SKM-1 treated with dmso at 0.1 percent for 144 hours (cell line): ENCODE measurements around the gene GYS1.
"Not testable (repeated sequence)": the region's sequence is repeated elsewhere in the genome, so short reads cannot be mapped to it uniquely, and the experiment has no call there.

ENCODE experiments used
- DNase-seq: peaks from one replicate; lab custom pipeline; 2025; ENCODE audit not compliant: unreplicated experiment; lab: John Stamatoyannopoulos, UW

Gene GYS1

DNA sequence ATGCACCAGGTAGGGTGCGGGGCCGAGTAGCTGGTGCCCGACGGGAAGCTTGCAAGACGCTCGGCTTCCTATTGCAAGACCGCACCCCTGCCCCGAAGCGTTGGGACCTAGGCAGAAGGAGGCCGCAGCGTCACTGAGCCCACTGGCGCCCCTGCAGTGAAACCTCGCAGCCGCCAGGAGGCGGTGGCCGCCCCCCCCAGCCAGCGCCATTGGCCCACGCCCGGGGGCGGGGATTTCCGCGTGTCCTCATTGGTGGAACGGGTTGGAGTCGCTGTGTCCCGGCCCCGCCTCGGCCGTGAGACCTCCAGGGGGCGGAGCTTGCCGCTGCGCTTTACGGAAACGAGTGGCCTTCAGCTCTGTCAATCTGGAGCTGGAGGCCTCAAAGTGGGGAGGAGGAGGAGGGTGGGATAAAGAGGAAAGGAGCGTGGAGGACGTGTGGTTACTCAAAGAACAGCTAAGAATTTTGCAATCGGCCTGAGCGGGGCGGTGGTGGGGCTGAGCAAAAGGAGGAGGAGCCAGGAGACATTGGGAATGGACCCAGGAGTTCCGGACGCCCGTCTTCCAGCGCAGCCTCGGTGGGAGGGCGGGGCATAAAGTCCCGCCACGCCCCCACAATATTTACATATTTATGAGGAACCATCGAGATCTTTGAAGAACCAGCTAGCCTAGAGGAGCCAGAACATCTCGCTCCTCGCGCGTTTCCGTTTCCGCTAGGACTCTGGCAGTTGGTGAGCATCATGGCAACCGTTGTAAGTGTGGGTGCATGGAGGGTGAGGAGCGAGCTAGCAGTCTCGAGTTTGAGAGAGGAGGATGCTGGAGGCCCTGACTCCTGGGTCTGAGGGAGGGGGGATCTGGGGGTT lies at the start of gene GYS1, which contains the start of gene RUVBL2:
GYS1 (minus strand) TSS at position 135 of the 860 bp plus-strand sequence. CDS start 197 bp downstream, outside the sequence.
RUVBL2 (plus strand) TSS at position 713 of the 860 bp plus-strand sequence; CDS start at position 738, 25 bp downstream.
- peak; percentile 95 for DNase-seq

DNA sequence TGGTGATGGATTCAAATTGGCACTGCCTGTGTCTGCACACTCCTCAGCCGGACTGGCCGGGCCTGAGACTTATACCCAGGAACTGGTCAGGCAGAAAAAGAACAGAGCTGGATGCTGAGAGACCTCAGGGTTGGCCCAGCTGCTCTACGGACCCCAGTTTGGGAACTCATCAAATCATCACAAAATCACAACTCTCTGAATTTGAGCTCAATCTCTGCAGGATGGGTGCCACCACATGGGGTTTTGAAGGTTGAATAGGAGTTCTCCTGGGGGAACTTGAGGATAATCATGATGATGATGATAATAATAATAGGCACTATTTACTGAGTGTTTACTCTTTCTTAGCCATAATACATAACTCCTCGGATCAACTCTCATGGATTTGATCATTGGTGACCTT lies 49.6 kb upstream of the GYS1 start:
- not testable (repeated sequence) for DNase-seq

DNA sequence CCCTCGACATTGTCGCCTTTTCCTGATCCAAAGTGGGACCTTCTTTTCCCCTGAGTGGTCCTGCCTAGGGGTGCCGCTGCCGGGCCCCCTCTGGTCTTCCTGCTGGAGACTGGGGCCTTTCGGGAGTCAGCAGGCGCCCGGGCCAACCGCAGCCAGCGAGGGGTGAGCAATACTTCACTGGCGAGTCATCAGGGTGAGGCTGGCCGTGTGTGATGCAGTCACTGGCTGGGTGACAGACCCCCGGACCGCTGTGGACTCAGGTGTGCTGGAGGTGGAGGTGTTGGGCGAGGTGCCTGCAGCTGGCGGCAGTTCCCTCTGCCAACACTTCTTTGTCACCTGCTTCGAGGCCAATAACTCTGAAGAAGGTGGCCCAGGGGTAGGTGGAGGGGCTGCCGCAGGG lies 49.1 kb upstream of the GYS1 start:
- no peak for DNase-seq

DNA sequence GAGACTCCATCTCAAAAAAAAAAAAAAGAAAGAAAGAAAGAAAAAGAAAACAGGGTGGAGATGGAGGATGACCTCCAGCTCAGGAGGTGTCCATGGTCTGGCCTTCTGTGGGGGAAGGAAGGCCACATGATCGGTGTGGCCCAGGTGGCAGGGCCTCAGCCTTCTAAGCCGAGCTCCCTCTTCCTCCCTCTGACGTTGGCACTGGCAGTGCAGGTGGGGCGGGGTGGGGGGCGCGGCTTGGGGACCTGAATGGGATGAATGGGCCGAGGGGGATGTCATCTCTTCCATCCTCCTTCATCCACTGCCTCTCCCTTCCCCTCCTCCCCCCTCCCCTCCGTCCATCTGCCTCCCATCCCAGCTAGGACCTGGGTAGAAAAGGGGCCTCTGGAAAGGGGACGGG lies 46.6 kb upstream of the GYS1 start:
- DNase-seq = not testable (repeated sequence)

DNA sequence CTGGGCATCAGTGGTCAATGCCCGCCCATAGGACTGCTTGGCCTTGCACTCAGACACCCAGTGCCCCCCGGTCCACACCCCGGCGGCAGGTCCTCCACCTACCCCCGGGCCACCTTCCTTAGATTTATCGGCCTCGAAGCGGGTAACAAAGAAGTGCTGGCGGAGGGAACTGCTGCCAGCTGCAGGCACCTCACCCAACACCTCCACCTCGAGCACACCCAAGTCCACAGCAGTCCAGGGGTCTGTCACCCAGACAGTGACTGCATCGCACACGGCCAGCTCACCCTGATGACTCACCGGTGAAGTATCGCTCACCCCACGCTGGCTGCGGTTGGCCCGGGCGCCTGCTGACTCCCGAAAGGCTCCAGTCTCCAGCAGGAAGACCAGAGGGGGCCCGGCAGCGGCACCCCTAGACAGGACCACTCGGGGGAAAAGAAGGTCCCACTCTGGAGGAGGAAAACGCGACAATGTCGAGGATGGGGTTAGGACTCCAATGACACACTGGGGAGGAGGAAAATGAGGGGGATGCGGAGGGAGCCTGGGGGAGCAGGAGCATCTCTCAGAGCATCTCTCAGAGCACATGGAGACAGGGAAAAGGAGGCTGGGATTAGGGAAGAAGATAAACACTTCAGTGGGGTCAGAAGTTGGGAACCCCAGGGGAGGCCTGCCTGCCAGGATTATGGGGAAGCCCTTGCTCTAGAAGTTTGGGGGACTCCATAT lies 45.6 kb upstream of the GYS1 start:
- not testable (repeated sequence) for DNase-seq

DNA sequence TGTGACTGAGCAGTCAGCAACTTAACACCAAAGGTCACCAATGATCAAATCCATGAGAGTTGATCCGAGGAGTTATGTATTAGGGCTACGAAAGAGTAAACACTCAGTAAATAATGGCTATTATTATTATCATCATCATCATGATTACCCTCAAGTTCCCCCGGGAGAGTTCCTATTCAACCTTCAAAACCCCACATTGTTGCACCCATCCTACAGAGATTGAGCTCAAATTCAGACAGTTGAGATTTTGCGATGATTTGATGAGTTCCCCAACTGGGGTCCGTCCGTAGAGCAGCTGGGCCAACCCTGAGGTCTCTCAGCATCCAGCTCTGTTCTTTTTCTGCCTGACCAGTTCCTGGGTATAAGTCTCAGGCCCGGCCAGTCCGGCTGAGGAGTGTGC lies 45.0 kb upstream of the GYS1 start:
- DNase-seq = not testable (repeated sequence)

DNA sequence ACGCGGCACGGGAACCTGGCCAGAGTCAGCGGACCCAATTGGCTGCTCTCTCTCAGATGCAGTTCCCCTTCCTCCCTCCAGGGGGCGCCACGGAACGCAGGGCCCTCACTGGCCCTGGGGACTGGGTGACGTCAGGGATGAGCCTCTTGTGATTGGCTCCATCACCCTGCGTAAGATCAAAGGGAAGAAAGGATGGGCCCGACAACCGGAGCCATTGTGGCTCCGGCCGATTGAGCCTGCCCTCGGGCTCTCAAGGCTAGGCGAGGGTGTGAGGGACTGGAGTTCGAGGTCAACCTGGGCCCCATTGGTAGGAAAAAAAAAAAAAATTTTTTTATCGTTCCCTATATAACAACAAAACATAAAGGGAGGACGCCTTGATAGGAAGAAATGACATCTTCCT lies 43.7 kb upstream of the GYS1 start, which contains the start of gene CGB1:
CGB1 (minus strand) TSS at position 81 of the 400 bp plus-strand sequence. CDS start 184 bp downstream, outside the sequence.
- not testable (repeated sequence) for DNase-seq

DNA sequence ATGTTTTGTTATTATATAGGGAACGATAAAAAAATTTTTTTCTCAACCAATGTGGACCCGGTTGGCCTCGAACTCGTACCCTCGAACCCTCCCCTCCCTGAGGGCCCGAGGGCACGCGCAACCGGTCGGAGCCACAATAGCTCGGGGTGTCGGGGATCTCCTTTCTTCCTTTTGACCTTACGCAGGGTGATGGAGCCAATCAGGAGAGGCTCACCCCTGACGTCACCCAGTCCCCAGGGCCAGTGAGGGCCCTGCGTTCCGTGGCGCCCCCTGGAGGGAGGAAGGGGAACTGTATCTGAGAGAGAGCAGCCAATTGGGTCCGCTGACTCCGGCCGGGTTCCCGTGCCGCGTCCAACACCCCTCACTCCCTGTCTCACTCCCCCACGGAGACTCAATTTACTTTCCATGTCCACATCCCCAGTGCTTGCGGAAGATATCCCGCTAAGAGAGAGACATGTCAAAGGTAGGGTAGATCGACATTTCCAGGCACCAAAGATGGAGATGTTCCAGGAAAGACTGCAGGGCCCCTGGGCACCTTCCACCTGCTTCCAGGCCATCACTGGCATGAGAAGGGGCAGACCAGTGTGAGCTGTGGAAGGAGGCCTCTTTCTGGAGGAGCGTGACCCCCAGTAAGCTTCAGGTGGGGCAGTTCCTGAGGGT lies 38.7 kb upstream of the GYS1 start, which contains the start of gene CGB2:
CGB2 (plus strand) TSS at position 249 of the 660 bp plus-strand sequence; CDS start at position 455, 206 bp downstream.
- not testable (repeated sequence) for DNase-seq

DNA sequence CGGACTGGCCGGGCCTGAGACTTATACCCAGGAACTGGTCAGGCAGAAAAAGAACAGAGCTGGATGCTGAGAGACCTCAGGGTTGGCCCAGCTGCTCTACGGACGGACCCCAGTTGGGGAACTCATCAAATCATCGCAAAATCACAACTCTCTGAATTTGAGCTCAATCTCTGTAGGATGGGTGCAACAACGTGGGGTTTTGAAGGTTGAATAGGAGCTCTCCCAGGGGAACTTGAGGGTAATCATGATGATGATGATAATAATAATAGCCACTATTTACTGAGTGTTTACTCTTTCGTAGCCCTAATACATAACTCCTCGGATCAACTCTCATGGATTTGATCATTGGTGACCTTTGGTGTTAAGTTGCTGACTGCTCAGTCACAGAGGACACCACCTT lies 37.2 kb upstream of the GYS1 start:
- DNase-seq = not testable (repeated sequence)

DNA sequence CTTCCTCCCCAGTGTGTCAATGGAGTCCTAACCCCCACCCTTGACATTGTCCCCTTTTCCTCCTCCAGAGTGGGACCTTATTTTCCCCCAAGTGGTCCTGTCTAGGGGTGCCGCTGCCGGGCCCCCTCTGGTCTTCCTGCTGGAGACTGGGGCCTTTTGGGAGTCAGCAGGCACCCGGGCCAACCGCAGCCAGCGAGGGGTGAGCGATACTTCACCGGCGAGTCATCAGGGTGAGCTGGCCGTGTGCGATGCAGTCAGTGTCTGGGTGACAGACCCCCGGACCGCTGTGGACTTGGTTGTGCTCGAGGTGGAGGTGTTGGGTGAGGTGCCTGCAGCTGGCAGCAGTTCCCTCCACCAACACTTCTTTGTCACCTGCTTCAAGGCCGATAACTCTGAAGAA lies 36.6 kb upstream of the GYS1 start:
- DNase-seq = not testable (repeated sequence)

DNA sequence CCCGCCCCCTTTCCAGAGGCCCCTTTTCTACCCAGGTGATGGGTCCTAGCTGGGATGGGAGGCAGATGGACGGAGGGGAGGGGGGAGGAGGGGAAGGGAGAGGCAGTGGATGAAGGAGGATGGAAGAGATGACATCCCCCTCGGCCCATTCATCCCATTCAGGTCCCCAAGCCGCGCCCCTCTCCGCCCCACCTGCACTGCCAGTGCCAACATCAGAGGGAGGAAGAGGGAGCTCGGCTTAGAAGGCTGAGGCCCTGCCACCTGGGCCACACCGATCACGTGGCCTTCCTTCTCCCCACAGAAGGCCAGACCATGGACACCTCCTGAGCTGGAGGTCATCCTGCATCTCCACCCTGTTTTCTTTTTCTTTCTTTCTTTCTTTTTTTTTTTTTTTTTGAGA lies 35.6 kb upstream of the GYS1 start:
- DNase-seq = not testable (repeated sequence)

DNA sequence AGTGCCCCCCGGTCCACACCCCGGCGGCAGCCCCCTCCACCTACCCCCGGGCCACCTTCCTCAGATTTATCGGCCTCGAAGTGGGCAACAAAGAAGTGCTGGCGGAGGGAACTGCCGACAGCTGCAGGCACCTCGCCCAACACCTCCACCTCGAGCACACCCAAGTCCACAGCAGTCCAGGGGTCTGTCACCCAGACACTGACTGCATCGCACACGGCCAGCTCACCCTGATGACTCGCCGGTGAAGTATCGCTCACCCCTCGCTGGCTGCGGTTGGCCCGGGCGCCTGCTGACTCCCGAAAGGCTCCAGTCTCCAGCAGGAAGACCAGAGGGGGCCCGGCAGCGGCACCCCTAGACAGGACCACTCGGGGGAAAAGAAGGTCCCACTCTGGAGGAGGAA lies 32.5 kb upstream of the GYS1 start:
- DNase-seq = not testable (repeated sequence)

DNA sequence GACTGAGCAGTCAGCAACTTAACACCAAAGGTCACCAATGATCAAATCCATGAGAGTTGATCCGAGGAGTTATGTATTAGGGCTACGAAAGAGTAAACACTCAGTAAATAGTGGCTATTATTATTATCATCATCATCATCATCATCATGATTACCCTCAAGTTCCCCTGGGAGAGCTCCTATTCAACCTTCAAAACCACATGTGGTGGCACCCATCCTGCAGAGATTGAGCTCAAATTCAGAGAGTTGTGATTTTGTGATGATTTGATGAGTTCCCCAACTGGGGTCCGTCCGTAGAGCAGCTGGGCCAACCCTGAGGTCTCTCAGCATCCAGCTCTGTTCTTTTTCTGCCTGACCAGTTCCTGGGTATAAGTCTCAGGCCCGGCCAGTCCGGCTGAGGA lies 32.0 kb upstream of the GYS1 start:
- DNase-seq = not testable (repeated sequence)

DNA sequence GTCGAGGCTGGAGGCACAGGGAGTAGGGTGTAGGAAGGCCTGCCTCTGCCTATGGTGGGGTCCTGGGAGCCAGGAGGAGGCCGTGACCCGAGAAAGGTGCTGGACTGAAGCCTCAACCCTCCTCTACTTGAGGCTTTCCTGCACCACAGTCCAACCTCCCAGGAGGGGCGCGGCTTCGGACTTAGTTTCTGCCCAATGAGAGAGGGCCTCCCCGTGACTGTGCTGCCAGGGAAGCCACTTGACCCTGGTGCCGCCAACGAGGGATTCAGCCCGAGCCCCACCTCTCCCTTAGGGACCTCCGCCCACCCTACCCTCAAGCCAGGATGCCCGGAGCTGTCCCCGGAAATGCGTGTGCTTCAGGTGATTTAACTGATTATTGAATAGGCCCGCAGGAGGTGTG lies 31.1 kb upstream of the GYS1 start, which contains the start of gene CGB3:
CGB3 (minus strand) TSS at position 101 of the 400 bp plus-strand sequence. CDS start 362 bp downstream, outside the sequence.
- not testable (repeated sequence) for DNase-seq

DNA sequence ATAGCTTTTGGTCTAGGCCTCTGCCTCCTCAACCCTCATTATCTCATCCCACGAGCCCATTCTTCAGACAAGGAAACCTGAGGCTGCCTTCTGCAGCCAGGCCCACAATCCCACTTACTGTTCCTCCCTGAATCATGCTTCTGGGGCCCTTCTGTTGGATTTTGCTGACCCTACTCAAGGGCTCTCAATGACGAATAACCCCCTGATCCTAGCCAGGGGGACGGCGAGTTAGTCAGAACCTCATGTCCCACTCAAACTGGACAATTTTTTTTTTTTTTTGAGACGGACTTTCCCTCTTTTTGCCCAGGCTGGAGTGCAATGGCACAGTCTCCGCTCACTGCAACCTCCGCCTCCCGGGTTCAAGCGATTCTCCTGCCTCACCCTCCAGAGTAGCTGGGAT lies 29.0 kb upstream of the GYS1 start:
- no peak for DNase-seq

DNA sequence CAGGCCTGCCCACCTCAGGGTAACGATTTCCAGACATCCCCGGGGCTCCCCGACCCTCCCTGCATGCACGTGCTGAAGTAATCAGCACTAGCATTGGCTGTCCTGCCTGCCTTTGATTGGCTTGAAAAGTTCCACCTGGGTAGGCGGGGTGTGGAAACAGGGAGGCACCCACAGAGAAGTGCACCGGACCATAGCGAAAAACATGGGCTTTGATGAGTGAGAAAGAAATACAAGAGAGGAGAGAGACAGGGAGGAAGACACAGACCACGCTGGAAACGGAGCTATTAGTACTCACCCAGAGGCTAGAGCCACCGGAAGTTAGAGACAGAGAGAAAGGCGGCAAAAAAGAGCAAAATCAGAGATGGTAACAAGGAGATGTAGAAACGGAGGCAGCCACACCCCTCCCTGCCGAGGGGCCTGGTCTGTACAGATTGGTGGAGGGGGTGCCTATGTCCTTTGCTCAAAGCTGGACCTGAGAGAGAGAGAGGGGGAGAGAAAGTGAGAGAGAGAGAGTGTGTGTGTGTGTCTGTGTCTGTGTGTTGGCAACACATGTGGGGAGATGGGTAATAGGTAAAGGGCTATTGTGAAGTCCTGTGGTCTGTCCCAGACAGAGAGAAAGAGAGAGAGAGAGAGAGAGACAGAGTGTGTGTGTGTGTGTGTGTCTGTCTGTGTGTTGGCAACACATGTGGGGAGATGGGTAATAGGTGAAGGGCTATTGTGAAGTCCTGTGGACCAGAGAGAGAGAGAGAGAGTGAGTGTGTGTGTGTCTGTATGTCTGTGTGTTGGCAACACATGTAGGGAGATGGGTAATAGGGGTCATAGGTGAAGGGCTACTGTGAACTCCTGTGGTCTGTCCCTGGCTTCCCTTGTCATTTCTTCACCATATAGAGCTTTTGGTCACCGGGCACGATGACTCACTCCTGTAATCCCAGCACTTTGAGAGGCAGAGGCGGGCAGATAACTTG lies 28.1 kb upstream of the GYS1 start:
- no peak for DNase-seq

DNA sequence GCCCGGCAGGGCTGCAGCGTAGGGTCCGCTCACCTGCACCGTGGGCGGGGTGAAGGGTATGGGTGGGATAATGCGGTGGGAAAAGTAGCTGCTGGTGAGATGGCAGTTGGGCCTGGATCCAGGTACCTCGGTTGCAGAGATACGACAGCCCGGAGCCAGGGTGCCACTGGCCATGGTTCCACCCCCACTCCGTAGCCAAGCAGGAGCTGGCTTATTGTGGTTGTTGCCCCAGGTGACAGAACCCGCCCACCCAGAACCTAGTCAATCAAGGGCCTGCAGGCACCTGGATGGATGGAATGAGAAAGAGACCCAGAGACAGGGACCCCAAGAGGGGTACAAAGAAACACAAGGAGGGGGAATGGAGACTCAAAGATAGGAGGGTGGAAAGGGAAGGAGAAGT lies 27.2 kb upstream of the GYS1 start:
- DNase-seq = no peak

DNA sequence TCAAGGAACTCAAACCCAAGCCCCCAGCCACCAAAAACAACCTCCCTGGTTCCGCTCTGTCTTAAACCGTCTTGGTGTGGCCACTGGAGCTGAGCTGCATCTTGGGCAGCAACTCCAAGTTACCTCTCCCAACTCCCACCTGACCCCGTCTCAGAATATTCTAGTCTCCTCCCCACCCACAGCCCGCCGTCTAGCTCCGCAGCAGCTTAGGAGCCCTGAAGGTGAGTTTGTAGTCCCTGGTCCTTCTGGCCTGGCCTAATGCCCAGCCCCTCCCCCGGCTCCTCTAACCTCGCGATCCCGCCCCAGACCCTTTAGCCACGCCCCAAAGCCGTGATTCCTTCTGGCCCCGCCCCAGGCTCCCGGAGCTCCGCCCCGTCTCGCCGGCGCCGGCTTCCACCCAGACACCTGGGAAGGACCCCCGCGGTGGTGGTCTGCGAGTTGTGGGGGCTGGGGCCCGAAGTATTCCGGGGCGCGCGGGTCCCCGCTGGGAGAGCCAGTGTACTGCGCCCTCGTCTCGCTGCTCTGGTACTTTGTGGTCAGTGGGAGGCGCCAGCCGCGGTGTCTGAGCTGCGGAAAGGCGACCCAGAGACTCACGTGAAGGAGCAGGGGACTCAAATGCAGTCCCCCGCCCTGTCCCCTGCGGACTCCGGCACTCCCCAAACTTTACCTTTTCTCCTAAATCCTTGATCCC lies 26.3 kb upstream of the GYS1 start:
- no peak for DNase-seq
